CD14-positive monocyte (primary cell): ENCODE results near the gene CCT3. TPM values are rescaled to one million over a fixed set of nuclear protein-coding genes. Genes with fewer than 3 reads are reported as not detected.

Source experiments
- DNase-seq, 3 donors: peaks; one replicate each; pipeline ENCODE4 v3.0.0-alpha.2; 2011 to 2022
- H2AFZ ChIP-seq: 2 replicates; pipeline ENCODE4 v1.6.0; 2012; ENCODE audit warnings: mild to moderate bottlenecking, low read depth, low read length, inconsistent platforms; ENCODE audit not compliant: insufficient read depth, poor library complexity, severe bottlenecking
- H3K27ac ChIP-seq, 2 donors: 1 replicate in 1 of 2; 2 replicates in 1 of 2; pipeline ENCODE4 v1.5.1; 2012 to 2013; ENCODE audit warnings: low read length in 2 of 2, control low read depth in 1 of 2, inconsistent platforms in 1 of 2, low read depth in 1 of 2, mild to moderate bottlenecking in 1 of 2
- H3K27me3 ChIP-seq, 2 donors: one replicate each; pipeline versions ENCODE4 v1.6.0 to v1.6.1; 2011 to 2013; ENCODE audit warnings: low read length in 2 of 2; ENCODE audit not compliant: control insufficient read depth in 2 of 2, insufficient read depth in 2 of 2
- H3K36me3 ChIP-seq, 2 donors: replicated peaks in 1 of 2; 1 replicate in 1 of 2; 2 replicates in 1 of 2; pipeline versions ENCODE4 v1.5.1 to v1.6.1; 2012 to 2013; ENCODE audit warnings: low read length in 2 of 2, control low read depth in 1 of 2, inconsistent platforms in 1 of 2, mild to moderate bottlenecking in 1 of 2; ENCODE audit not compliant: insufficient read depth in 2 of 2, control insufficient read depth in 1 of 2
- H3K4me1 ChIP-seq, 2 donors: 1 replicate in 1 of 2; 2 replicates in 1 of 2; pipeline versions ENCODE4 v1.5.1 to v1.6.1; 2012 to 2013; ENCODE audit warnings: low read length in 2 of 2, control low read depth in 1 of 2, inconsistent platforms in 1 of 2, mild to moderate bottlenecking in 1 of 2, moderate library complexity in 1 of 2; ENCODE audit not compliant: insufficient read depth in 2 of 2, control insufficient read depth in 1 of 2
- H3K4me2 ChIP-seq: replicated peaks from 2 replicates; pipeline ENCODE3; 2012; ENCODE audit warnings: low read length, moderate library complexity, mild to moderate bottlenecking; ENCODE audit not compliant: poor library complexity, severe bottlenecking; ENCODE audit errors: extremely low read depth
- H3K4me3 ChIP-seq, 3 experiments: fragments of 200-600 bp in 1 of 3; sonication (generic) in 1 of 3; replicated peaks in 1 of 3; 1 replicate in 2 of 3; 2 replicates in 1 of 3; pipeline ENCODE4 v1.5.1; 2011 to 2013; ENCODE audit warnings: low read length in 3 of 3, mild to moderate bottlenecking in 3 of 3, control low read depth in 2 of 3, low read depth in 2 of 3, inconsistent platforms in 1 of 3, moderate library complexity in 1 of 3
- H3K79me2 ChIP-seq: 2 replicates; pipeline ENCODE4 v1.6.0; 2012; ENCODE audit warnings: mild to moderate bottlenecking, control low read depth, inconsistent platforms, low read length, moderate library complexity; ENCODE audit not compliant: insufficient read depth
- H3K9ac ChIP-seq: 2 replicates; pipeline ENCODE4 v1.6.0; 2017; ENCODE audit warnings: low read length, mild to moderate bottlenecking; ENCODE audit not compliant: insufficient read depth, poor library complexity, severe bottlenecking
- H3K9me3 ChIP-seq, 2 donors: replicated peaks in 1 of 2; 1 replicate in 1 of 2; 2 replicates in 1 of 2; pipeline versions ENCODE4 v1.5.1 to v1.6.1; 2012 to 2013; ENCODE audit warnings: low read length in 2 of 2, control low read depth in 1 of 2; ENCODE audit not compliant: control insufficient read depth in 1 of 2, insufficient read depth in 1 of 2
- H4K20me1 ChIP-seq: 2 replicates; pipeline ENCODE4 v1.6.0; 2012; ENCODE audit warnings: mild to moderate bottlenecking, low read length, control low read depth, moderate library complexity; ENCODE audit not compliant: insufficient read depth
- H3K27ac Mint-ChIP-seq, 7 donors: one replicate each; pipeline ENCODE4 v1.8.0; 2020; ENCODE audit warnings: mild to moderate bottlenecking in 7 of 7, mixed read lengths in 7 of 7, moderate library complexity in 6 of 7, inconsistent platforms in 2 of 7
- H3K27me3 Mint-ChIP-seq, 3 donors: one replicate each; pipeline ENCODE4 v1.8.0; 2021 to 2022; ENCODE audit warnings: low read depth in 3 of 3, mild to moderate bottlenecking in 3 of 3, mixed read lengths in 3 of 3, moderate library complexity in 3 of 3, inconsistent platforms in 1 of 3
- H3K36me3 Mint-ChIP-seq, 2 donors: one replicate each; pipeline ENCODE4 v1.8.0; 2020; ENCODE audit warnings: mixed read lengths in 2 of 2, inconsistent platforms in 1 of 2, mild to moderate bottlenecking in 1 of 2
- H3K4me1 Mint-ChIP-seq: one replicate; pipeline ENCODE4 v1.8.0; 2020; ENCODE audit warnings: mild to moderate bottlenecking, mixed read lengths
- H3K4me3 Mint-ChIP-seq, 2 donors: one replicate each; pipeline ENCODE4 v1.8.0; 2020; ENCODE audit warnings: mild to moderate bottlenecking in 2 of 2, mixed read lengths in 2 of 2, moderate library complexity in 1 of 2
- H3K9me3 Mint-ChIP-seq, 7 donors: one replicate each; pipeline ENCODE4 v1.8.0; 2020 to 2022; ENCODE audit warnings: mixed read lengths in 7 of 7, mild to moderate bottlenecking in 6 of 7, moderate library complexity in 6 of 7, inconsistent platforms in 2 of 7
- WGBS: methylation state at CpG from one replicate; pipeline ENCODE4 v1.1.5; 2013; ENCODE audit warnings: missing lambda C conversion rate; ENCODE audit not compliant: insufficient coverage; 5-methylcytosine and 5-hydroxymethylcytosine counted together
- intact Hi-C, 2 donors: fragments of 100-400 bp; cut with micrococcal nuclease; formaldehyde crosslinking; loops; one replicate each; pipeline versions ENCODE4 v1.15.0 to v1.15.1; 2023
- polyA plus RNA-seq, 3 donors: library from polyadenylated mRNA; depleted of rRNA in 1 of 3; unstranded in 2 of 3; stranded (reverse) in 1 of 3; fragments of 300-500 nt in 2 of 3; fragments of >200 nt in 1 of 3; fragmentation: Illumina TruSeq in 2 of 3; gene quantifications; 1 replicate in 2 of 3; 2 replicates in 1 of 3; pipeline ENCODE4 v1.2.3, GENCODE V29; 2012 to 2021
- TF ChIP-seq, protein P1 (sequence below): fragments of 200-600 bp; IDR thresholded peaks from one replicate; pipeline ENCODE4 v1.8.0; 2022; ENCODE audit warnings: antibody characterized with exemption, mild to moderate bottlenecking

The CCT3 gene
- polyA plus RNA-seq, 3 donors: 65.3 to 97.3 (median 94.8) TPM

DNA sequence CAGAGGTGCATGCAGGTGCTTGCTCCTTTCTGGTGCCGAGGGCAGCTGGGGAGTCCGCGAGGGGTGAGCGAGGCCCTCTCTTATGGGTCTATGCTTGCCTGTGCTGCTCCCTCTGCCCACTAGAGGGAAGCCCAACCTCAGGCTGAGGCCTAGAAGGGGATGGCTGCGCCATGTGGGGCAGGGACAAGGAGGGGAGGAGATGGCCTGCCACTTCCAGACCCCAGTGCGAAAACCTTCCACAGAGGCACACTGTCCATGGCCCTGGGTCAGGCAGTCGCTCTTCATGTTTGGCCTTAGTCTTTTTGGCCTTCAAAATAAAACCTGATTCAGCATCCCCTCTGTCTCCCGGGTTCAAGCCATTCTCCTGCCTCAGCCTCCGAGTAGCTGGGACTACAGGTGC lies 44.9 kb upstream of the CCT3 start:
- TF ChIP-seq, protein P1, sequence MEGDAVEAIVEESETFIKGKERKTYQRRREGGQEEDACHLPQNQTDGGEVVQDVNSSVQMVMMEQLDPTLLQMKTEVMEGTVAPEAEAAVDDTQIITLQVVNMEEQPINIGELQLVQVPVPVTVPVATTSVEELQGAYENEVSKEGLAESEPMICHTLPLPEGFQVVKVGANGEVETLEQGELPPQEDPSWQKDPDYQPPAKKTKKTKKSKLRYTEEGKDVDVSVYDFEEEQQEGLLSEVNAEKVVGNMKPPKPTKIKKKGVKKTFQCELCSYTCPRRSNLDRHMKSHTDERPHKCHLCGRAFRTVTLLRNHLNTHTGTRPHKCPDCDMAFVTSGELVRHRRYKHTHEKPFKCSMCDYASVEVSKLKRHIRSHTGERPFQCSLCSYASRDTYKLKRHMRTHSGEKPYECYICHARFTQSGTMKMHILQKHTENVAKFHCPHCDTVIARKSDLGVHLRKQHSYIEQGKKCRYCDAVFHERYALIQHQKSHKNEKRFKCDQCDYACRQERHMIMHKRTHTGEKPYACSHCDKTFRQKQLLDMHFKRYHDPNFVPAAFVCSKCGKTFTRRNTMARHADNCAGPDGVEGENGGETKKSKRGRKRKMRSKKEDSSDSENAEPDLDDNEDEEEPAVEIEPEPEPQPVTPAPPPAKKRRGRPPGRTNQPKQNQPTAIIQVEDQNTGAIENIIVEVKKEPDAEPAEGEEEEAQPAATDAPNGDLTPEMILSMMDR: peak; percentile 90
- WGBS: 75% methylated on average over 2 of the region's 9 CpGs
- H4K20me1 ChIP-seq: no peaks in the 10 kb centered on the region
- H3K4me3 ChIP-seq: no peak overlapping the region
- H3K4me1 ChIP-seq: peaks cover 9% of the 10 kb centered on the region in 2 donors
- H3K36me3 ChIP-seq: no peaks in the 10 kb centered on the region
- intact Hi-C loops: loop anchor here in 1 of 2 donors (10.0 kb wide), 1 partner anchor 222 kb away; the partner anchor contains the start of gene GPATCH4
- Mint-ChIP-seq H3K27me3 (peaks cover 23 to 29% (median 25%) of the 10 kb centered on the region in 3 donors), H3K27ac (no peak overlapping the region), H3K4me1 (peaks cover 14% of the 10 kb centered on the region), H3K36me3 (no peaks in the 10 kb centered on the region), H3K4me3 (no peak overlapping the region), H3K9me3 (peaks cover 0 to 5% (median 0%) of the 10 kb centered on the region in 7 donors)
- H3K79me2 ChIP-seq: no peaks in the 10 kb centered on the region
- H3K4me2 ChIP-seq: no peak overlapping the region
- H3K9ac ChIP-seq: no peak overlapping the region
- H3K27me3 ChIP-seq: peaks cover 13 to 20% of the 10 kb centered on the region in 2 donors
- DNase-seq: peak in 2 of 3 donors; percentile 49 to 57
- H3K27ac ChIP-seq: no peak overlapping the region
- no peak overlapping the region for H2AFZ ChIP-seq
- no peaks in the 10 kb centered on the region for H3K9me3 ChIP-seq

DNA sequence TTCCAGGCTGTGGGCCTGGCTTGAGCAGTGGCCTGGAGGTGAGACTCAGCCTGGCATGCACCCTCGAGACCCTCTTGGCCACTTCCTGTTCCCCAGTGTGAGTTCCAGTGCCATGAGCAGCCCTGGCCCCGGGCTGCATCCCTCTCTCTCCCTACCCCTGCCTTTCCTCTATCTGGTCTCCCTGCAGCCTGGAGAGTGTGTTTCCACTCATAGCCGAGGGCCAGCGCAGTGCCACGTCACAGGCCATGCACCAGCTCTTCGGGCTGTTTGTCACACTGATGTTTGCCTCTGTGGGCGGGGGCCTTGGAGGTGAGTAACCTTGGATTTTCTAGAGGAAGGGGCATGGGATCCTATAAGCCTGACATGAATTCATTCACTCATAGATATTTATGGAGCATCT lies 44.5 kb upstream of the CCT3 start:
- no peaks in the 10 kb centered on the region for H4K20me1 ChIP-seq
- Mint-ChIP-seq H3K27me3 (peaks cover 19 to 24% (median 20%) of the 10 kb centered on the region in 3 donors), H3K9me3 (peaks cover 0 to 5% (median 0%) of the 10 kb centered on the region in 7 donors), H3K27ac (no peak overlapping the region), H3K36me3 (no peaks in the 10 kb centered on the region), H3K4me3 (no peak overlapping the region), H3K4me1 (peaks cover 17% of the 10 kb centered on the region)
- H2AFZ ChIP-seq: no peak overlapping the region
- H3K36me3 ChIP-seq: no peaks in the 10 kb centered on the region
- DNase-seq: no peak
- H3K4me2 ChIP-seq: no peak overlapping the region
- WGBS: 64% methylated on average over 2 of the region's 7 CpGs
- no peaks in the 10 kb centered on the region for H3K79me2 ChIP-seq
- intact Hi-C loops: loop anchor here in 1 of 2 donors (10.0 kb wide), 1 partner anchor 222 kb away; the partner anchor contains the start of gene GPATCH4
- H3K4me3 ChIP-seq: no peak overlapping the region
- H3K27ac ChIP-seq: no peak overlapping the region
- H3K9me3 ChIP-seq: no peaks in the 10 kb centered on the region
- no peak overlapping the region for H3K9ac ChIP-seq
- H3K27me3 ChIP-seq: peaks cover 8 to 16% of the 10 kb centered on the region in 2 donors
- peaks cover 9 to 11% of the 10 kb centered on the region in 2 donors for H3K4me1 ChIP-seq
- TF ChIP-seq, protein P1: no peak
